GM04504 (cell line): ENCODE data around the gene NFIA.
A peak's percentile ranks its signal among the peaks of the same experiment; 100 is the strongest.

Source experiments
- DNase-seq: peaks from one replicate; pipeline ENCODE4 v3.0.0-alpha.2; 2012; ENCODE audit warnings: low read depth

Gene NFIA

DNA sequence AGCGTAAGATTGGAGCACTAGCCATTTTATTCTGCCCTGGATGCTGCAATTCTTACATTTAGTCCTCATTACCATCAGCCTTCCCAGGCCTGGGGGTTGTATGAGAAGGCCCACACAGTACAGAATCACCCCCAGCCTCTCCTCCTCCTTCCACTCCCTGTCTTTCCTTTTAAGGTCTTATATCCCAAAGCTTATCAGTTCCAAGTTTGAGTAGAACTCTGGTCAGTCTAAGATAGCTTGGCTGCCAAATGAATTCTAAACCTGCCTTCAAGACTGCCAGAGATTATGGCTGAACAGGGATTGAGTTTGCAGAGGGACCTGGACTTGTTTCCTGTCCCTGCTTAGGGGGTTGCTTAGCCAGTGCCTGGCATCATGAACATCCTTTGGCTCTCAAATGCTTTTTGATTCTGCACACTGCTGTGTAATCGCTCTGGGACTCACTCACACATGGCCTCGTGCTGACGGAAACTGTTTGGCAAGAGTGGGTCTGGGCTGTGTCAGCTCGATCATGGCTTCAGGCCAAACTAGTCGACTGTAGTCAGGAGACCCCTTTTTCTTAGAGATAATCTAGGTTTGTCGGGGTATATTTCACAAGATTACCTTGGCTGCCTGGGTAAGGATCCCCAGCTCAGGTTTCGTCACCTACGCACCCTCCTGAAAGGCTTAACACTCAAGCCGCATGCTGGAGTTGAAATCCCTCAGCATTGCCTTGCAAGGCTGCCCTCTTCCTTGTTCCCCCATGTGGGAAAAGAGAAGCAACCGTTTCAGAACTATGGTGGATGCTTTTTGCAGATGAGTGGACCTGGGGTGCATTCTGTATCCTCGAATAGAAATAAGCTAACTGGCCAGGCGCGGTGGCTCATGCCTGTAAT is 252.6 kb downstream of the NFIA start:
- no peak for DNase-seq

DNA sequence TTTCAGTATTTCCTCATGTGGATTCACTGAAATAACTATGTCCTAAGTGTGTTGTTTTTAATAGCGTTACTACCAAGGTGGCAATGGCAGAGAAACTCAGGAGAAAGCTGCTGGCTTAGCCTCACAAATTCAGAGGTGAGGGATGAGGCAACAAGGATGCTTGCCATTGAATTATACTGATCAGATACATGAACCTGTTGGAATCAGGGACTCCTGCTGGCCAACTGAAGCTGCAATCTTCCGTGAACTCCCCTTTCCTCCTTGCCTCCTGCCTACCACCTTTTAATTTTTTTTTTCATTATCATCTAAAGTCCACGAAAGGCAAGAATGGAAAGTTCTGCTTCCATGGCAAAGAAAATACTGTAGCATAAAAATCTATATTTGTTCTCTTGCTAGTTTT is 254.7 kb downstream of the NFIA start:
- no peak for DNase-seq

DNA sequence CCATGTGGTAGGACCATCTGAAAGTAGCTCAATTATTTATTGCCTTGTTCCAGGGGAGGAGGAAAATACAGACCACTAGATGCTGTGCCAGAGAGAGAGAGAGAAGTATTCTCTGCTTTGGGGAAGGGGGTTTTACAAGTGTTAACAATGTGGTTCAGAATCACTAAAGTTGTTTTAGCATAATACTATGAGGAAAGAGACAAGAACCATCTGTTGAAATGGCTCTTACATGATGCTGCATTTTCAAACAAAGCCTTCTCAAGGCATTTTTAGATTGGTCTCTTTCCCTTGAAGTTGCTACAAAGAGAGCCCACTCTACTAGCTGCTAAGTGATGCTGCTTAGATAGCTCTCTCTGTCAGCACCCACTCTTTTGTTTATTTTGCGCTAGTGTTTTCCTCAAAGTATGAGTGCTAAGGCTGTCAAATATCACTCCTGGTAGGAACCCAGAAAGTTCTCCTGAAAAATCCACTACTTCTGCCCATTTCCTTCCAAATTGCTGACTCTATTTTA is 255.1 kb downstream of the NFIA start:
- no peak for DNase-seq

DNA sequence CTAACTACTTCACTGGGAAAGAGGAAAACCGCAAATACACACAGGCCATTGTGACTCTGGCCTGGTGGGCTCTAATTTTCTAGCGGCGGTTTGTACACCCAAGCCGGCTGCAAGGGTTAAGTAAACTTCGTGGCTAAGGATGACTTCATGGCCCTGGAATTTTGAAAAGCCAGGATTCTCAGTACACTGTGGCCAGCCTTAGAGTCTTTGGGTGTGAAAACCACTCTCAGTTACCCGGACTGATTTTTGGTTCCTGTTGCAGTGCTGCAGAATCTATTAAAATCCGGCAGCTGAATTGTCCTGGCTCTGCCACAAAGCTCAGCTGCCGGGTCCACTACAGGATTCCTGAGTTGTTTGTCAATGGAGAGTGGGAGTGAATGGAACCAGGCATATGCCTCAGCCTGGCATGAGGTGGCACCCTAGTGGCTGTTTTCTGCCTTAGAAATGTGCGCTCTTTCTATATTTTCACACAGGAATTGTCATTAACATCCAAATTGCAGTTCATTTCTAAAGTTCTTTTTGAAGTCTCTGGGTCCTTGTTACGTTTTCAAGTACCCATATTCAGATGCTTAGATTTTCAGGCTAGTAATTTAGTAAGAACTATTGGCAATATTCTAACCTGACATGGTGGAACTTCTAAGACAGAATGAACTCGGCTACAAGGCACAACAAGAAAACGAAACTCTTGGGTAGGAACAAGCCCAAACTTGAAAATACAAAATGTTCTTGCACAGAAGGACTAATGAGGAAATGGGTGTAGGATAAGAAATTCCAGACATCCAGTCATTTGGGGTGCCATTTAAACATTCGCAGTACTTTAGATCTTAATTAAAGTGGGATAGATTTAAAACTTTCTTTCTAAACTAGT is 255.9 kb downstream of the NFIA start:
- DNase-seq, result peak; percentile 62

DNA sequence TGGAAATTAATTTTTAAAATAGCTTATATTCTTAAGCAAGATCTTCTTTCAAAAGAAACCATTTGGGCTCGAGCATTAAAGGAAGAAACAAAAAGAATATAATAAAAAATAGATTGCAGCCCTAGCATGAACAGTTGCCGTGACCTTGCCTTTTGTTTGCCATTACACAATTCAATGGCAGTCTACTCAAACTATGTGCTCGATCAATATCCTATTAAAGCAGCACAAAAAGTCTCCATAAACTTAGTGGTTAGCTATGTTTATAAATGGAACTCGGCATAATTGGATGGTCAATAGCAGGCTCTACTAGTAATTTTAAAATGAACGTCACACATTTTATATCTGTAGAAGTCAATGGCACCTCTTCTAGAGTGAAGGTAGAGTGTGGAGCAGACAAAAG is 256.5 kb downstream of the NFIA start:
- no peak for DNase-seq

DNA sequence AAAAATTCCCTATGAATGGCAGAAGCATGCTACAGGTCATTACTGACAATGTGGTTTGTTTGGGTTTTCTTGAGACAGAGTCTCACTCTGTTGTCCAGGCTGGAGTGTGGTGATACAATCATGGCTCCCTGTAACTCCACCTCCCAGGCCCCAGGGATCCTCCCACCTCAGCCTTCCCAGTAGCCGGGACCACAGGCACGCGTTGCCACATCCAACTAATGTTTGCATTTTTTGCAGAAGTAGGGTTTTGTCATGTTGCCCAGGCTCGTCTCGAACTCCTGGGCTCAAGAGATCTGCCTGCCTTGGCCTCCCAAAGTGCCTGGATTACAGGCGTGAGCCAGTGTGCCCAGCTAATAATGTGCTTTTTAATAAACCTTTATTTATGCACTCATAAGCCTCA is 259.1 kb downstream of the NFIA start:
- DNase-seq, result no peak

DNA sequence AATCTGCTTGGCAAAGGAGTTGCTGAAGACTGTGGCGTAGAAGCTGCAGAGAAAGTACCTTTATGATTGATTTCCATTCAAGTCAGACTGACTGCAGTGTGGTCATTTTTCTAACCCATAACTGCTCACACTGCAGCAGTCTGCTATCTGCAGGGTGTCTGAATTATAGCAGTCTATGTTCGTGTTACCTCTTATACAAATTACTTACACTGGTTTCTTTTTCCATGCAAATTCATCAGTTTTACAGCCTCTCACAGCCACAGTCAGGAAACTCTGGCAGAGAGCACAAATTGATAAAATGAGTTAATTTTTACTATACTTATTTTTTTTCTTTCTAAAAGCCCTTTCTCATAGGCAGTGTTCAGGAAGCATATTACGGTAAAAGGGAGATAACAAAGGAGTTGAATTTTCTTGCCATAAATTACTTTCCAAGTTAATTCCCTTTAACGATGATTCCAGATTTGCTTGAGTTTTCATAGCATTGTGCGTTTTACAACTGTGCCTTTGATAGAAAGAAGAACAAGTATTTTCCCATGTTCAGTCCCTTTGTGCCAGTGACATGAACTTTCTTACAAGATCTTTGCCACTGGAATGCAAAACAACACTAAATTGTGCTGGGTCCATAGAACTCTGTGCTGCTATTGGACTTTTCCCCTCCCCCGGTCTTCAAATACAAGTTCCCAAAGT is 261.5 kb downstream of the NFIA start:
- no peak for DNase-seq

DNA sequence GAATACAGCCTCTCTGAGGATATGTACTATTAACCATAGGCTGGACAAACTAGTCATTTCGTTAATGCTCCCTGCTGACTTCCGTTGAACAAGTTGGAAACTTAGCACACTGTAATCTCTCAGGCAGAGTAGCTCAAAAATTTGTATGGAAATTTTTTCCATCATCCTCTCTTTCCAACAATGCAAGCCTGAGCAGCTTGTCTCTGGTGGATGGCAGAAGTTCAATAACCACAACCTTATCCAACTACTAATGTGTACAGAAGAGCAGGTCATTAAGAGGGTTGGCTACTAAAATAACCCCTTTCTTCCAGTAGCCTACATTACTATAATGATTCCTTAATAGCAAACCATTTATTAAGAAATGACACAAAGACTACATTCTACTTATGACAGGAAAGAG is 262.3 kb downstream of the NFIA start:
- DNase-seq, result no peak

DNA sequence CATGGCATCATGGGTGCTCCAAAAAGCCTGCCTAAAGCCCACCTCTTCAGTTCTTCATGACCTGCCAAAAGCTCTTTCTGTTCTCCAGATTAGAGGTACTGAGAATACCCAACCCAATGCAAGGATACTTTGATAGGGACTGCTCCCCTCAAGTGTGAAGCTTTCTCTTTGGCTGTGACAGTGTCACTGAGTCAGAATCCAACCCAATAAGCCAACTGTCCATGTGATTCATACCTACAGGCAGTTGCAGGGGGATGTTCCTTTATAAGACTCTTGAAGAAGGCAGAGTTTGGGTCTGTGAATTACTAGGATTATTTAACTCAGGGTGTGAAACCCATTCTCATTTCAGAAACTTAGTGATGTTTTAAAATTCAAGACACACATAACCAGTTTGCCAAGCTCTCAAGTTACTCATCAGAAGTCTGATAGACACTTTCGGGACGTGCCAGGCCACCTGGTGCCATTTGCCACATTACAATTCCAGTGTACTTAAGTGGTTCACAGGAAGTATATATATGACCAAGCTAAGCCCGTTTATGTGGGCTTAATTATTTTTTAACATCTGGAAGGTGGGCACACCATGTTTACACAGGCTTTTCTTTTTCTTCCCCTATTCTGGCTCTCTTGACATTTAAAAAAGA is 265.8 kb downstream of the NFIA start:
- DNase-seq, result no peak

DNA sequence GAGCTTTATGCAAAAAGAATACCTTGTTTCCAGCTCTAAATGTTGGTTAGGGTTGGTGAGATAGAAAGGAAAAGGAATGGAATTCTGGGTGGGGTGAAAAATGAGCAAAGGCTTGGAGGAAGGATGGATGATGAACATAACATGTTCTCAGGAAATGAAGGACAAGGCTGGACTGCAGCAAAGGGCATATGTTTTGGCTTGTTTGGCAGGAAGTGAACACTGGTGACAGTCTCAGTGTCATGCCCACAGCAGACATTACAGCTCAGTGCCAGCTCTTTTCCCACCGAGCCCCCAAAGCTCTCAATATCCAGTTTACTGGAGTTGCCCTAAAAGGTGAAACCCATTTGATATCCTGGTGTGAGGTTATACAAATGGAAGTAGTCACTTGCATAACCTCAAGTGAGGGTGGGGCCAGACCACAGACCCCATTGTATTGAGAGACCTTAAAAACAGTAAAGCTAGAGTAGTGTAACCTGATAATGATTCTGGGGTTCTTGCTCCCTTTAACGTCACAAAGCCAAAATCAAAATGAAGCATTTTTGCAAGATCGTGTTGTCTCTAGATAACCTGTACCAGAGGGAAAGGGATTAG is 270.6 kb downstream of the NFIA start:
- no peak for DNase-seq

DNA sequence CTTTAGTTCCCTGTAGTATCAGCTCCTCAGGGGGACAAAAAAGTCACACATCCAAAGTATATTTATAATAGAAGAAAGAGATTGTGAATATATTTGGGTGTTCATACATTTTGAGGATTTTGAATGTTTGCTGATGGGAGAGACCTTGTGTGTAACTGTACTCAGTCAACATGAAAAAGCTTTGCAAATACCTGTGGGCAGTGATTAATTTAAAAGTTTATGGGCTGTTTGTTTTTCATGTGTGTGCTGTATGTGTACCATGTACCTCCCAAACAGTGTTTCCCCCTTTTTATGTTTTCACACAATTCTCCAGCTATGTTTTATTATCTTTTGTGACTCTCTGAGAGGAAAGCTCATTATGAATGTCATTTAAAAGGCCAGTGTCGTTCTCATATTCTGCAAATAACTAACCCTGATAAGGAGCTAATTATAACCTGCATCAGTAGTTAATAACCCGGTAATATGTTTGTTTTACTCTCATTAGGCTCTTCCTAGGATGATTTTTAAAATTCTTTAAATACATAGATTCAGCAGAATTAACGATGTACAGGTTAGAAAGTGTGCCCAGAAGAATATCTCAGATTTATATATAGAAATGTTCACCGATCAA is 271.5 kb downstream of the NFIA start:
- no peak for DNase-seq

DNA sequence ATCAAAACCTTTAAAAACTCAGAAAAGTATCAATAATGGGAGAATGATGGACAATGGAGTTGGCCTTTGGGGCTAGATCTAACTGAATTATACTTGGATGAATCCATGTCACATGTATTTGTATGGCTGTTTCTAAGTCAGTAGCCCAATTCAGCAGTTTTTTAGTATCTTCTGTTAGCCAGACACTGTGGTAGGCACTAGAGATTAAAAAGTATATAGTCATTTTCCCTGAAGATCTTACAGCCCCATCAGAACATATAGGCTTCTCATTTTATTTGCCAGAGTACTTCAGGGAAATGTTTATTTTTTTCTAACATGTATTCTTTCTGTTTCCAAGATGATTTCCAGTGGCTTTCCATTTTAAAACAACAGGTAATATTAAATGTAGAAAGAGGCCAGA is 273.7 kb downstream of the NFIA start:
- no peak for DNase-seq

DNA sequence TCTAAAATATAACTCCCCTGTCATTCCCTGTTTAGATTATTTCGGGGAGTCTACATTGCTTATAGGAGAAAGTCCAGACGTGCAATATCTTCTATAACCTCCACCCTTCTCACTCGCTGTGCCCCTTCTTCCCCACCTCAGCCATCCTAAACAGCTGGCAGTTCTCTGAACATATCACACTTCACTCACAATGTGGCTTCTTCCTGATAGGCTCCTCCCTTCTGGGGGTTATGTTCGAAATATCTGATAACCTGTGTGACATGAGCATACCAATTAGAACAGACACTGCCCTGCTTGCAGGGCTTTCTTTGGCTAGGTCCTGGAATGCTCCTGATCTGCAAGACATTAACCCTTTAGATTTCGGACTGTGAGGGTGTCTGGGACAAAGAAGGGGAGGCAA is 274.6 kb downstream of the NFIA start:
- no peak for DNase-seq

DNA sequence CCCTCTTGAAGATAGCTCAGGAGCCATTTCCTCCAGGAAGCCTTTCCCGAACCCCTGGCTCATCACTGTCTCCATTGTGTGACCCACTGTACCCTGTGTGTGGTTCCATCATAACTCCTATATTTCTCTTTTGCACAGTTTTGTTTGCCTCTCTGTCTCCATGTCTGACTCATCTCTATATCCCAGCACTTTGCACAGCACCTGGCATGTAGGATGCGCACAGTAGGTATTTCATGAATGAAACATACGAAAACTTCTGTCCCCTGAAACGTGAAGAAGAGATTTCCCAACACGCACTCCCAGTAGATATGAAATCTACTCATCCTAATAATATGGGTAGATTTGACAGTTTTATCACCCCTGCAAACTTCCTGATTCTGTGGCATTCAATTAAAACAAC is 275.2 kb downstream of the NFIA start:
- DNase-seq, result no peak

DNA sequence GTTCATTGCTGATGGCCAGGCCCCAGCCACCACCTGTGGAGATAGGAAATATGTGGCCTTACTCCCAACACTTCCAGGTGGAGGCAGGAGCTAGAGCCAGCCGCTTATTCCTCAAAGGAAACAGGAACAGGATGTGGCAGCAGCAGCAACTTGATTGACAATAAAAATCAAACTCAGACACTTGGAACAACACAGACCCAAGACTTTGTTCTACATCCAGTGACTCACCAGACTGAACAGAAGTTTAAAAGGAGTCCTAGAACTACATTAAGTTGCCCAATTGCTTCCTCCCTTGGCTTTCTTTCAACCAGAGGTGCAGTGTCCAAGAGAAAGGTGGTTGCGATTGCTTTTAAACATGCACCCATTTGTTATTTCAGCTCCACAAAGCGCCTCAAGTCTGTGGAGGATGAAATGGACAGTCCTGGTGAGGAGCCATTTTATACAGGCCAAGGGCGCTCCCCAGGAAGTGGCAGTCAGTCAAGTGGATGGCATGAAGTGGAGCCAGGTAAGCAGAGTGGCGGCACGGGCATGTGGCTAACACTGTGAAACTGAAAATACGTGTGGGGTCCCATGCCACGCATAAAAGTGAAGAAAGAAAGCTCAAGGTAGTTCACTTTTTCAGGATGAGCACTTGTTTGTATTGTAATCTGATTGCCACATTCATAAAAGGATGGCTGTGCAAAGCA is 276.6 kb downstream of the NFIA start:
- no peak for DNase-seq

DNA sequence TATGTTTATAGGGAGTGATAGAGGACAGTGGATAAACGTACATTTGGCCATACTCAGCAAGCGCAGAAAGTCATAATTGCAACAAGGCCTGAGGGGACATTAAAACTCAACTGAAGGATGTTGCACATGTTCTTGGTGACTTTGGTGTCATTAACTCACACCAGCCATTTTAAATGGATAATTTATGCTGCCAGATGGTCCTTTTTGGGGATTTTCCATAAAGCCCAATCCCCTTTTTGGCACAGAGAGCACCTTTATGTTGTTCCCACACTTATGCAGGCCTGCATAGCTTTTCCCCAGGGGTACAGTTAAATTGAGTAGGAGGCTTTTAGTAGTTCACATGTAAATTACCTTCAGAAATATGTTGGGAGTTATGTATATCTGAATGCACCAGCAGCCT is 279.6 kb downstream of the NFIA start:
- no peak for DNase-seq

DNA sequence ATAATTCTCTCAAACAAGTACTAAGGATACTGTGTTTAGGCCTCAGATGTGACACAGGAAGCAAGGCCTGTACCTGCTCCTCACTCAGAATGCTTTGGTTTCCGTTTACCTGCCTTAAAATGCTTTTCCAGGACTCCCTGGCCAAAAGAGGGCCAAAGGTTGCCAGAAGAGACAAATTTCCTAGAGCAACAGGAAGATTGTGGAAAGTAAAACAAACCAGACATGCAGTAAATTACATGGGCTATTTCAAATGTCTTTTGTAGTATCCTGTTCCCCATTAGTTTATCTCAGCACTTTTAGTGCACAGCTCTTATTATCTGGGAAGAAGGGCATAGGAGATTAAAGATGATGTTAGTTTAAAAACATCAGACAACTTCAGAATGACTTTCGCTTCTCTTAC is 280.0 kb downstream of the NFIA start:
- DNase-seq, result no peak

DNA sequence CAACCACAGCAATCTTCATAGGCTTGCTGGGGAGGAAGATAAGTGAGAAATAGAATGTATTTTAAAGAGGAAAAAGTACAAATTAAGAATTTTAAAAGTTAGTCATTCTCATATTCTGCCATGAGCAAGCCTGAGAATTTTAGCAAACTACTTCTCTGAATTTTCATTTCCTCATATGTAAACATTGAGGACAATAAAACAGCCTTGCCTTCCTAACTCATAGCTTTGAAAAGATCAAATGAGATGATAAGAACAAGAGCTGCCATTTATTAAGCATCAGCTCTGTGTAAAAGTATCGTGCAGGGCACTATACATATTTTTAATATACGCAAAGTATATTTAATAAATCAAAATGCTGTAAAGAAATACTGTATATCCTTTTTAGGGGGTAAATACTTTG is 286.0 kb downstream of the NFIA start:
- DNase-seq, result no peak

DNA sequence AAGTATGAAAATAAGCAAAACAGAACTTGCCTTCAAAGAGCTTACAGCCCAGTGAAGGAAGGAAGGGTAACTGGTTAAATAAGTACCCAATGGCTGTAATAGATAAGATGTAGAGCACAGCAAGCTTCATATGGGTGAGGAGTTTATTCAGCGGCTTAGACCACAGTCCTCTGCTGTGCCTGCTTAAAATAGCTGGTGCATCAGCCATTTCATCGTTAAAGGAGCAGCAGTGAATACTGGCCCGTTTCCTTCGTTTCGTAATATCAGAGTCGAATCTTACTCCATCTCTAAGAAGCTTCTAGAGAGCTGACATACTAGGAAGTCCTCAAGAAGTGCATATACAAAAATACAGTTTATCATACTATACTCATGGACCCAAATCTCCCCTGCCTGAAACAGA is 286.5 kb downstream of the NFIA start:
- DNase-seq, result no peak

DNA sequence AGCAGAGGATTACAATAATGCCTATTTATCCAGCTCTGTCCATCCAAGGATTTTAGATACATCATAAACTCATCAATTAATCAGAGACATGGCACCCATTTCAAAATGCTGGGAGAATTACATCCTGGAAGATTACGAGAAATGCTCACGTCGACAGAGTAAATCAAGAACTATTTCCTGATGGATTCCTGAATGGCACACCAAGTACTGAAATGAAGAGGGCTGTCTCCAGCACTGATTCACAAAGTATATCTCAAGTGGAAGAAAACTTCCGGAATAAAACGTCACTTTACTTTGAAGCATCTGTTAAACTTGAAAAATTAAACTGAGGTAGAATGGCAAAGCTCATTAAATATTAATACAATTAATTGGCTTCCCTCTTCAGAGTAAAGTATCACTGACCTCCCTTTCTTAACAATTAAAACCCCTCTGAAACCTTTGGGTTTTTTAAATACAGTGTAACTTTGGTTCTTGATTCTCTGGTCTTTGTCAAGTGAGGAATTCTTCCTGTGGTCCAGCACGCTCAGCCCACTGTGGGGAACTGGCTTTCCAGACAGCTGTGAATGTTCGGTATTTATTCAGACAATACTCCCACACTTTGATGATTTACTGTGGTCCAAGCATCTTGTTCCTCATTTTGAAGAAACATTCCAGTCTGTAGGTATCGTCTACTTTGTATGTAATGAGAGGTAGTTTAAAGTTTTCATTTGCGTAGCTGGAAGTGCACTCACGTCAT is 288.0 kb downstream of the NFIA start:
- no peak for DNase-seq
